ENCODE measurements around the gene SRGAP3. TPM values are rescaled to one million over a fixed set of nuclear protein-coding genes. Genes with fewer than 3 reads are reported as not detected.

The SRGAP3 gene
- total RNA-seq, 1 donor from 2014 or later: 21.4 TPM

- TF ChIP-seq CTCF (IDR thresholded peaks at IDR 0.05; ENCODE audit: unreplicated experiment): no peak
- H3K9me3 Mint-ChIP-seq (ENCODE audit: low read depth): no peaks in the 10 kb centered on the region
- H3K4me1 Mint-ChIP-seq (ENCODE audit: low read depth): peaks cover 40% of the 10 kb centered on the region
- H3K27ac Mint-ChIP-seq: peak overlapping the region; percentile 62
- no peaks in the 10 kb centered on the region for H3K27me3 Mint-ChIP-seq
- no peak for DNase-seq (ENCODE audit: low spot score, unreplicated experiment)
- no peaks in the 10 kb centered on the region for H3K36me3 Mint-ChIP-seq (ENCODE audit: insufficient read depth)
- H3K4me3 Mint-ChIP-seq (ENCODE audit: low read depth): peak overlapping the region; percentile 87
Observed at GRCh38 chr3:9248522-9249271, 749 bp downstream of the SRGAP3 start.

- peak overlapping the region; percentile 26 for H3K27ac Mint-ChIP-seq
Observed at GRCh38 chr3:9247941-9248521, 1.4 kb downstream of the SRGAP3 start.

GRCh38 chr3:9247361-9247940 is 2.0 kb downstream of the SRGAP3 start:
- Mint-ChIP-seq H3K4me1 (ENCODE audit: low read depth) (peaks cover 28% of the 10 kb centered on the region), H3K9me3 (ENCODE audit: low read depth) (no peaks in the 10 kb centered on the region), H3K27me3 (no peaks in the 10 kb centered on the region), H3K4me3 (ENCODE audit: low read depth) (peak overlapping the region; percentile 87), H3K27ac (no peak overlapping the region), H3K36me3 (ENCODE audit: insufficient read depth) (no peaks in the 10 kb centered on the region)
- no peak for TF ChIP-seq CTCF (IDR thresholded peaks at IDR 0.05; ENCODE audit: unreplicated experiment)
- no peak for DNase-seq (ENCODE audit: low spot score, unreplicated experiment)

More at GRCh38 chr3:9247941-9248521, 1.4 kb downstream of the SRGAP3 start:
- H3K27me3 Mint-ChIP-seq: no peaks in the 10 kb centered on the region
- TF ChIP-seq CTCF (IDR thresholded peaks at IDR 0.05; ENCODE audit: unreplicated experiment): no peak
- no peaks in the 10 kb centered on the region for H3K36me3 Mint-ChIP-seq (ENCODE audit: insufficient read depth)
- no peak for DNase-seq (ENCODE audit: low spot score, unreplicated experiment)
- peaks cover 34% of the 10 kb centered on the region for H3K4me1 Mint-ChIP-seq (ENCODE audit: low read depth)
- H3K9me3 Mint-ChIP-seq (ENCODE audit: low read depth): no peaks in the 10 kb centered on the region
- peak overlapping the region; percentile 87 for H3K4me3 Mint-ChIP-seq (ENCODE audit: low read depth)

- H3K27me3 Mint-ChIP-seq: no peaks in the 10 kb centered on the region
- no peak overlapping the region for H3K27ac Mint-ChIP-seq
- no peaks in the 10 kb centered on the region for H3K36me3 Mint-ChIP-seq (ENCODE audit: insufficient read depth)
- no peak overlapping the region for H3K4me3 Mint-ChIP-seq (ENCODE audit: low read depth)
- DNase-seq (ENCODE audit: low spot score, unreplicated experiment): no peak
- no peak for TF ChIP-seq CTCF (IDR thresholded peaks at IDR 0.05; ENCODE audit: unreplicated experiment)
- H3K4me1 Mint-ChIP-seq (ENCODE audit: low read depth): peaks cover 28% of the 10 kb centered on the region
- peaks cover 2% of the 10 kb centered on the region for H3K9me3 Mint-ChIP-seq (ENCODE audit: low read depth)
Observed at GRCh38 chr3:9246189-9246588, 3.3 kb downstream of the SRGAP3 start.

- Mint-ChIP-seq H3K9me3 (ENCODE audit: low read depth) (peaks cover 2% of the 10 kb centered on the region), H3K27me3 (no peaks in the 10 kb centered on the region), H3K4me3 (ENCODE audit: low read depth) (no peak overlapping the region), H3K27ac (no peak overlapping the region), H3K36me3 (ENCODE audit: insufficient read depth) (peaks cover 2% of the 10 kb centered on the region), H3K4me1 (ENCODE audit: low read depth) (peaks cover 27% of the 10 kb centered on the region)
- TF ChIP-seq CTCF (IDR thresholded peaks at IDR 0.05; ENCODE audit: unreplicated experiment): no peak
- DNase-seq (ENCODE audit: low spot score, unreplicated experiment): no peak
Observed at GRCh38 chr3:9244495-9245183, 4.8 kb downstream of the SRGAP3 start.
